CD14-positive monocyte (primary cell): Measurements from ENCODE around the gene TPST1. TPM values are rescaled to one million over a fixed set of nuclear protein-coding genes. Genes with fewer than 3 reads are reported as not detected.
"Not testable (repeated sequence)": the region's sequence is repeated elsewhere in the genome, so short reads cannot be mapped to it uniquely, and the experiment has no call there.

Experiments used
- DNase-seq, 3 donors: peaks; one replicate each; pipeline ENCODE4 v3.0.0-alpha.2; 2011 to 2022
- H2AFZ ChIP-seq: 2 replicates; pipeline ENCODE4 v1.6.0; 2012; ENCODE audit warnings: mild to moderate bottlenecking, low read depth, low read length, inconsistent platforms; ENCODE audit not compliant: insufficient read depth, poor library complexity, severe bottlenecking
- H3K27ac ChIP-seq, 2 donors: 1 replicate in 1 of 2; 2 replicates in 1 of 2; pipeline ENCODE4 v1.5.1; 2012 to 2013; ENCODE audit warnings: low read length in 2 of 2, control low read depth in 1 of 2, inconsistent platforms in 1 of 2, low read depth in 1 of 2, mild to moderate bottlenecking in 1 of 2
- H3K27me3 ChIP-seq, 2 donors: one replicate each; pipeline versions ENCODE4 v1.6.0 to v1.6.1; 2011 to 2013; ENCODE audit warnings: low read length in 2 of 2; ENCODE audit not compliant: control insufficient read depth in 2 of 2, insufficient read depth in 2 of 2
- H3K36me3 ChIP-seq, 2 donors: replicated peaks in 1 of 2; 1 replicate in 1 of 2; 2 replicates in 1 of 2; pipeline versions ENCODE4 v1.5.1 to v1.6.1; 2012 to 2013; ENCODE audit warnings: low read length in 2 of 2, control low read depth in 1 of 2, inconsistent platforms in 1 of 2, mild to moderate bottlenecking in 1 of 2; ENCODE audit not compliant: insufficient read depth in 2 of 2, control insufficient read depth in 1 of 2
- H3K4me1 ChIP-seq, 2 donors: 1 replicate in 1 of 2; 2 replicates in 1 of 2; pipeline versions ENCODE4 v1.5.1 to v1.6.1; 2012 to 2013; ENCODE audit warnings: low read length in 2 of 2, control low read depth in 1 of 2, inconsistent platforms in 1 of 2, mild to moderate bottlenecking in 1 of 2, moderate library complexity in 1 of 2; ENCODE audit not compliant: insufficient read depth in 2 of 2, control insufficient read depth in 1 of 2
- H3K4me2 ChIP-seq: replicated peaks from 2 replicates; pipeline ENCODE3; 2012; ENCODE audit warnings: low read length, moderate library complexity, mild to moderate bottlenecking; ENCODE audit not compliant: poor library complexity, severe bottlenecking; ENCODE audit errors: extremely low read depth
- H3K4me3 ChIP-seq, 3 experiments: fragments of 200-600 bp in 1 of 3; sonication (generic) in 1 of 3; replicated peaks in 1 of 3; 1 replicate in 2 of 3; 2 replicates in 1 of 3; pipeline ENCODE4 v1.5.1; 2011 to 2013; ENCODE audit warnings: low read length in 3 of 3, mild to moderate bottlenecking in 3 of 3, control low read depth in 2 of 3, low read depth in 2 of 3, inconsistent platforms in 1 of 3, moderate library complexity in 1 of 3
- H3K79me2 ChIP-seq: 2 replicates; pipeline ENCODE4 v1.6.0; 2012; ENCODE audit warnings: mild to moderate bottlenecking, control low read depth, inconsistent platforms, low read length, moderate library complexity; ENCODE audit not compliant: insufficient read depth
- H3K9ac ChIP-seq: 2 replicates; pipeline ENCODE4 v1.6.0; 2017; ENCODE audit warnings: low read length, mild to moderate bottlenecking; ENCODE audit not compliant: insufficient read depth, poor library complexity, severe bottlenecking
- H3K9me3 ChIP-seq, 2 donors: replicated peaks in 1 of 2; 1 replicate in 1 of 2; 2 replicates in 1 of 2; pipeline versions ENCODE4 v1.5.1 to v1.6.1; 2012 to 2013; ENCODE audit warnings: low read length in 2 of 2, control low read depth in 1 of 2; ENCODE audit not compliant: control insufficient read depth in 1 of 2, insufficient read depth in 1 of 2
- H4K20me1 ChIP-seq: 2 replicates; pipeline ENCODE4 v1.6.0; 2012; ENCODE audit warnings: mild to moderate bottlenecking, low read length, control low read depth, moderate library complexity; ENCODE audit not compliant: insufficient read depth
- H3K27ac Mint-ChIP-seq, 7 donors: one replicate each; pipeline ENCODE4 v1.8.0; 2020; ENCODE audit warnings: mild to moderate bottlenecking in 7 of 7, mixed read lengths in 7 of 7, moderate library complexity in 6 of 7, inconsistent platforms in 2 of 7
- H3K27me3 Mint-ChIP-seq, 3 donors: one replicate each; pipeline ENCODE4 v1.8.0; 2021 to 2022; ENCODE audit warnings: low read depth in 3 of 3, mild to moderate bottlenecking in 3 of 3, mixed read lengths in 3 of 3, moderate library complexity in 3 of 3, inconsistent platforms in 1 of 3
- H3K36me3 Mint-ChIP-seq, 2 donors: one replicate each; pipeline ENCODE4 v1.8.0; 2020; ENCODE audit warnings: mixed read lengths in 2 of 2, inconsistent platforms in 1 of 2, mild to moderate bottlenecking in 1 of 2
- H3K4me1 Mint-ChIP-seq: one replicate; pipeline ENCODE4 v1.8.0; 2020; ENCODE audit warnings: mild to moderate bottlenecking, mixed read lengths
- H3K4me3 Mint-ChIP-seq, 2 donors: one replicate each; pipeline ENCODE4 v1.8.0; 2020; ENCODE audit warnings: mild to moderate bottlenecking in 2 of 2, mixed read lengths in 2 of 2, moderate library complexity in 1 of 2
- H3K9me3 Mint-ChIP-seq, 7 donors: one replicate each; pipeline ENCODE4 v1.8.0; 2020 to 2022; ENCODE audit warnings: mixed read lengths in 7 of 7, mild to moderate bottlenecking in 6 of 7, moderate library complexity in 6 of 7, inconsistent platforms in 2 of 7
- CTCF ChIP-seq: fragments of 200-600 bp; IDR thresholded peaks from one replicate; pipeline ENCODE4 v1.8.0; 2022; ENCODE audit warnings: antibody characterized with exemption, mild to moderate bottlenecking
- WGBS: methylation state at CpG from one replicate; pipeline ENCODE4 v1.1.5; 2013; ENCODE audit warnings: missing lambda C conversion rate; ENCODE audit not compliant: insufficient coverage; 5-methylcytosine and 5-hydroxymethylcytosine counted together
- intact Hi-C, 2 donors: fragments of 100-400 bp; cut with micrococcal nuclease; formaldehyde crosslinking; loops; one replicate each; pipeline versions ENCODE4 v1.15.0 to v1.15.1; 2023
- polyA minus RNA-seq: library from RNA; depleted of rRNA, polyadenylated mRNA; stranded (reverse); fragments of >200 nt; gene quantifications from 2 replicates; pipeline ENCODE4 v1.2.3, GENCODE V29; 2012
- polyA plus RNA-seq, 3 donors: library from polyadenylated mRNA; depleted of rRNA in 1 of 3; unstranded in 2 of 3; stranded (reverse) in 1 of 3; fragments of 300-500 nt in 2 of 3; fragments of >200 nt in 1 of 3; fragmentation: Illumina TruSeq in 2 of 3; gene quantifications; 1 replicate in 2 of 3; 2 replicates in 1 of 3; pipeline ENCODE4 v1.2.3, GENCODE V29; 2012 to 2021
- total RNA-seq, 12 experiments: library from RNA in 1 of 12; stranded (reverse) in 1 of 12; fragments of 120-200 nt in 1 of 12; gene quantifications; one replicate each; pipeline ENCODE4 v1.2.4 and lab custom pipeline; 2013 to 2026; ENCODE audit warnings: mixed read lengths in 6 of 12, inconsistent platforms in 1 of 12

TPST1 gene
- total RNA-seq (2013), result 5.1 TPM
- 1 to 10 TPM in 2 of 3 donors, under 1 TPM in 1; 0.54 to 4.8 (median 4.2) TPM for polyA plus RNA-seq
- 4.0 and 4.2 TPM in 2 replicates for polyA minus RNA-seq
- total RNA-seq (lab: John Stamatoyannopoulos, UW), result 4.2 to 69.5 (median 7.0) reads per million in 11 experiments

- peaks cover 36% of the 10 kb centered on the region for H3K4me1 Mint-ChIP-seq
- peak within 1 kb of the TSS in 1 of 2 donors; percentile 26 for H3K27ac ChIP-seq
- H3K27me3 ChIP-seq, result peaks cover 11 to 46% of the 10 kb centered on the region in 2 donors
- under 1% methylated on average over 83 of the region's 90 CpGs for WGBS
- peaks cover 38 to 69% (median 51%) of the 10 kb centered on the region in 3 donors for H3K27me3 Mint-ChIP-seq
- H3K9me3 ChIP-seq, result no peaks in the 10 kb centered on the region
- H3K9me3 Mint-ChIP-seq, result peaks cover 0 to 7% (median 2%) of the 10 kb centered on the region in 7 donors
- peak; percentile 65 to 75 (median 68) for DNase-seq
- peak within 1 kb of the TSS in 6 of 7 donors; percentile 24 to 81 (median 52) for H3K27ac Mint-ChIP-seq
- H3K4me3 ChIP-seq, result peak within 1 kb of the TSS; percentile 50 to 83 (median 79)
- intact Hi-C loops, result loop anchor here in 1 of 2 donors (10.0 kb wide), 1 partner anchor 290 kb away; no protein-coding TSS in a partner anchor
- H3K4me2 ChIP-seq, result peak within 1 kb of the TSS; percentile 94
- H3K36me3 Mint-ChIP-seq, result peaks cover 4 to 5% of the 10 kb centered on the region in 2 donors
- peak within 1 kb of the TSS; percentile 78 for H3K9ac ChIP-seq
- H3K4me1 ChIP-seq, result peaks cover 25 to 34% of the 10 kb centered on the region in 2 donors
- peak; percentile 69 for TF ChIP-seq CTCF
- no peaks in the 10 kb centered on the region for H4K20me1 ChIP-seq
- peak within 1 kb of the TSS; percentile 91 to 97 for H3K4me3 Mint-ChIP-seq
- H3K36me3 ChIP-seq, result no peaks in the 10 kb centered on the region
- H2AFZ ChIP-seq, result peak within 1 kb of the TSS; percentile 90
- no peaks in the 10 kb centered on the region for H3K79me2 ChIP-seq
Measured at GRCh38 chr7:66204822-66205740, at the start of gene TPST1. TPST1 (plus strand) TSS chr7:66205334; CDS start chr7:66240426, 35,092 bp downstream.

GRCh38 chr7:66156035-66156434 is 49.1 kb upstream of the TPST1 start:
- H3K4me3 Mint-ChIP-seq, H3K27me3 Mint-ChIP-seq, H3K4me1 Mint-ChIP-seq, intact Hi-C loops, H3K4me3 ChIP-seq, H3K4me1 ChIP-seq, H2AFZ ChIP-seq, DNase-seq, H3K9ac ChIP-seq, H3K27me3 ChIP-seq, H3K27ac ChIP-seq, H3K9me3 ChIP-seq, H3K79me2 ChIP-seq, H4K20me1 ChIP-seq, H3K4me2 ChIP-seq: not testable (repeated sequence)
- Mint-ChIP-seq H3K36me3 (peaks cover 42 to 79% of the 10 kb centered on the region in 2 donors), H3K27ac (peak overlapping the region in 1 of 7 donors; percentile 68), H3K9me3 (peaks cover 0 to 12% (median 5%) of the 10 kb centered on the region in 7 donors)
- H3K36me3 ChIP-seq, result peaks cover 48 to 75% of the 10 kb centered on the region in 2 donors
- 60% methylated on average over 1 of the region's 7 CpGs for WGBS
